LoVo (cell line): ENCODE data around the gene ABHD2.
A peak's percentile ranks its signal among the peaks of the same experiment; 100 is the strongest.

ENCODE experiments used
- DNase-seq: peaks from one replicate; pipeline ENCODE4 v3.0.0-alpha.2; 2016; ENCODE audit warnings: low spot score

ABHD2 gene

GRCh38 chr15:89167267-89168176, 79.3 kb downstream of the ABHD2 start:
- peak; percentile 60 for DNase-seq

- no peak for DNase-seq
Measured at GRCh38 chr15:89168316-89168833, 80.1 kb downstream of the ABHD2 start.

GRCh38 chr15:89170364-89170763, 82.1 kb downstream of the ABHD2 start:
- DNase-seq = no peak

GRCh38 chr15:89171136-89172072, 83.1 kb downstream of the ABHD2 start:
- peak; percentile 38 for DNase-seq

GRCh38 chr15:89172921-89173320, 84.7 kb downstream of the ABHD2 start:
- no peak for DNase-seq

GRCh38 chr15:89174476-89174875, 86.2 kb downstream of the ABHD2 start:
- no peak for DNase-seq

- no peak for DNase-seq
Measured at GRCh38 chr15:89175617-89176191, 87.4 kb downstream of the ABHD2 start.

- no peak for DNase-seq
Measured at GRCh38 chr15:89177116-89177515, 88.9 kb downstream of the ABHD2 start.

GRCh38 chr15:89177633-89178306, 89.5 kb downstream of the ABHD2 start:
- DNase-seq = peak; percentile 54

- DNase-seq = no peak
Measured at GRCh38 chr15:89178307-89178977, 90.2 kb downstream of the ABHD2 start.

GRCh38 chr15:89179966-89180875, 92.0 kb downstream of the ABHD2 start:
- DNase-seq = no peak

- DNase-seq = no peak
Measured at GRCh38 chr15:89184357-89184756, 96.1 kb downstream of the ABHD2 start.

- DNase-seq = no peak
Measured at GRCh38 chr15:89184886-89185526, 96.8 kb downstream of the ABHD2 start.

GRCh38 chr15:89186803-89187202, 98.5 kb downstream of the ABHD2 start:
- DNase-seq = no peak

- DNase-seq = no peak
Measured at GRCh38 chr15:89187301-89187985, 99.2 kb downstream of the ABHD2 start.

- DNase-seq = no peak
Measured at GRCh38 chr15:89187986-89188514, 99.8 kb downstream of the ABHD2 start.

GRCh38 chr15:89192136-89192535, 103.9 kb downstream of the ABHD2 start:
- no peak for DNase-seq

- no peak for DNase-seq
Measured at GRCh38 chr15:89192766-89193165, 104.5 kb downstream of the ABHD2 start.

- DNase-seq = no peak
Measured at GRCh38 chr15:89194608-89195007, 106.4 kb downstream of the ABHD2 start.
